ENCODE measurements around the gene METTL4. TPM values are rescaled to one million over a fixed set of nuclear protein-coding genes. Genes with fewer than 3 reads are reported as not detected.

Gene METTL4
- total and polyA plus RNA-seq, 2 of the 8 experiments (the other 6 are each of a cell fraction or from before 2014, with no cell fraction given) = 8.5 to 11.5 TPM

DNA sequence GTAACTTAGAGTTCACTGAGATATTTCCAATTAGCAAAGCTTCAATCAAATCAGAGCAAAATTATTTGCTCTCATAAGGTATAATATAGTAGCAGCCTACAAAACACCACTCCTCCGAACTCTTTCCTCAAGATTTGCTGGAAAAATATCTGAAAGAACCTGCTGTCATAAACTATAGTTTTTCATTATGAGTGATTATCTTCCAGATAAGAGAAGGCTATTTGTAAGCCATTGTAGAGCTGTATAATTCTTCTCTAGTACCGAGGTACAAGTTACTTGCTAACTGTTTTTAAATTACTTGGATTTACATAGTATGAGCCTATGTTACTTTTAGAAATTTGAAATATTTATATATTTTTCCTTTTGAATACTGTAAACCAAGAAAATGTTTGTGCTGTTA lies 2.1 kb upstream of the METTL4 start (continued):
- no peak for TF ChIP-seq NANOG (IDR thresholded peaks at IDR 0.05; ENCODE audit: insufficient read depth, low read depth, low read length, poor library complexity, severe bottlenecking)

Measured in H1 (cell line).